Endothelial cell of hepatic sinusoid (primary cell): ENCODE measurements around the gene MNT.

Experiments used
- in situ Hi-C: cut with HindIII; loops from 2 replicates; pipeline ENCODE4 v1.10.0; 2017; ENCODE audit warnings: low sequenced_read_pairs

Gene MNT

GRCh38 chr17:2368359-2368758 is 32.5 kb downstream of the MNT start:
- in situ Hi-C loops: no loop called here

- in situ Hi-C loops: no loop called here
Measured at GRCh38 chr17:2366747-2367494, 33.9 kb downstream of the MNT start.

GRCh38 chr17:2365132-2365531 is 35.7 kb downstream of the MNT start:
- in situ Hi-C loops: no loop called here

DNA sequence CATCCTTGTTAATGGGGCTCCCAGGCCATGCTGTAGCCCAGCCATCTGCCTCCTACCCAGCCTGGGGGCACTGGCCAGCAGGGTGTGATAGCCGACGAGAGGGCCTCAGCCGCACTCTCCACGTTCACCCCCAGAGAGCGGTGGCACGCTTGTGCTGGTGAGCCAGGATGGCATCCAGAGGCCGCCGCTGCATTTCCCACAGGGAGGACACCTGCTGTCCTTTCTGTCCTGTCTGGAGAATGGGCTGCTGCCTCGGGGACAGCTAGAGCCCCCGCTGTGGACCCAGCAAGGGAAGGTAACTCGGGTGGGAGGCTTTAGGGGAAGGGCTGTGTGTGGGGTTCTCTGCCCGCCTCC is 36.1 kb downstream of the MNT start:
- in situ Hi-C loops: loop anchor here (5.0 kb wide), 1 partner anchor 53 kb away; no protein-coding TSS in a partner anchor

- in situ Hi-C loops: loop anchor here (5.0 kb wide), 1 partner anchor 53 kb away; no protein-coding TSS in a partner anchor
Measured at GRCh38 chr17:2363851-2364762, 36.8 kb downstream of the MNT start.

GRCh38 chr17:2363318-2363717 is 37.5 kb downstream of the MNT start:
- in situ Hi-C loops: loop anchor here (5.0 kb wide), 1 partner anchor 54 kb away; no protein-coding TSS in a partner anchor

DNA sequence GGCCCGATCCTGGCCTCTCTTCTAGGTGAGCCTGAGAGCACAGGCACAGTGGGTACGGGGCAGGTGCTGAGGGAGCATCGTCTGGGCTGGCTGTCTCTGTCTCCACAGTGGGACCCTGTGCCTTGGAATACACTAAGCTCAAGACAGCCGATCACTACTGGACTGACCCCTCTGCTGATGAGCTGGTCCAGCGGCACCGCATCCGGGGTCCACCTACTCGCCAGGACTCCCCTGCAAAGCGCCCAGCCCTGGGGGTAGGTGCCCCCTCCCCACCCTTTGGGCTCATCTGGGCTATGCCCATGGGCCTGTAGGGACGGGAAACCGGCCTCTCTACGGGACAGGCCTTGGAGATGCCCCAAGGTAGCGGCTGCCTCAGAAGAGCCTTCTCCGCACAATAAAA is 38.0 kb downstream of the MNT start:
- in situ Hi-C loops: loop anchor here (5.0 kb wide), 1 partner anchor 54 kb away; no protein-coding TSS in a partner anchor

- in situ Hi-C loops: loop anchor here (5.0 kb wide), 1 partner anchor 55 kb away; no protein-coding TSS in a partner anchor
Measured at GRCh38 chr17:2362416-2362815, 38.4 kb downstream of the MNT start.

DNA sequence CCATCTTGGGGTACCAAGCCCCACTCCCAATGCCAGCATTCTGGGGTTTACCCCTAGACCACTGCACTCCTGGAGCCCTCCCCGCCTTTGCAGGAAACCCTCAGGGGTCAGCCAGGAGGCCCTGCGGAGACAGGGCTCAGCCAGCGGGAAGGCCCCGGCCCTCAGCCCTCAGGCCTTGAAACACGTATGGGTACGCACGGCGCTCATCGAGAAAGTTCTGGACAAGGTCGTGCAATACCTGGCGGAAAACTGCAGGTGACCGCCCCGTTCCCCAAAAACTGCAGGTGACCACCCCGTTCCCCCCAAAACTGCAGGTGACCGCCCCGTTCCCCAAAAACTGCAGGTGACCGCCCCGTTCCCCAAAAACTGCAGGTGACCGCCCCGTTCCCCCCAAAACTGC is 38.8 kb downstream of the MNT start:
- in situ Hi-C loops: loop anchor here (5.0 kb wide), 1 partner anchor 55 kb away; no protein-coding TSS in a partner anchor

GRCh38 chr17:2361010-2361760 is 39.7 kb downstream of the MNT start:
- in situ Hi-C loops: loop anchor here (5.0 kb wide), 1 partner anchor 56 kb away; no protein-coding TSS in a partner anchor

GRCh38 chr17:2357931-2358434 is 42.9 kb downstream of the MNT start:
- in situ Hi-C loops: no loop called here

- in situ Hi-C loops: no loop called here
Measured at GRCh38 chr17:2357237-2357636, 43.6 kb downstream of the MNT start.

DNA sequence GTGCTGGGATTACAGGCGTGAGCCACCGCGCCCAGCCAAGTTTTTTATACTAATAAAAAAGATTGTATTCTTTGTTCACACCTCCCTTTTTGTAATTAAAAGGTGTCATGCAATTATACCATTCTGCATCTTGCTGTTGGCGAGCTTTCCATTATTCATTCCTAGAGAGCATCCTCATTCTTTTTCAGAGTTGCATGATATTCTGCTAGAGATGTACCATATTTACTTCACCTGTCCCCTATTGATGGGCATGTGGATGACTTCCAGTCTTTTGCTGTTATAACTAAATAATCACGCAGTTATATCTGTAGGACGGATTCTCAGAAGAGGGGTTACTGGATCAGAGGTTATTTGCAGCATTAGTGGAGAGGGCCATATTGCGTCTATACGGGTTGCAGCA is 46.5 kb downstream of the MNT start:
- in situ Hi-C loops: no loop called here

DNA sequence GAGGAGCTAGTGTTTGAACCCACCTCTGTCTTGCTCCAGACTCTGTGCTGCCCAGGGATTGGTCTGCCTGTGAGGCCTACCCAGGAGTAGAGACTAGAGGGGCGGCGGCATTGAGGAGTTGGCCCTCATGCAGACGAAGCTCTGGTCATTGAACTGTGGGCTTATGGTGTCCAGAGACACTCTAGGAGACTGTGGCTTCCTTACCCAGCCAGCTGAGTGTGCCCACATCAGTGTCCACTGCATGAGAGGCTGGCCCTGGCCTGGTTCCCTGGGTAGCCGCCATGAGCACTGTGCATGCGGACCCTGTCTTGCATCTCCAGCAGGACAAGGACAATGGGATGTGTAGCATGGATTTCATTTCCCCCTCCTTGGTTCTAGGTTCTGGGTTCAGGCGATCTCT is 49.6 kb downstream of the MNT start:
- in situ Hi-C loops: no loop called here

DNA sequence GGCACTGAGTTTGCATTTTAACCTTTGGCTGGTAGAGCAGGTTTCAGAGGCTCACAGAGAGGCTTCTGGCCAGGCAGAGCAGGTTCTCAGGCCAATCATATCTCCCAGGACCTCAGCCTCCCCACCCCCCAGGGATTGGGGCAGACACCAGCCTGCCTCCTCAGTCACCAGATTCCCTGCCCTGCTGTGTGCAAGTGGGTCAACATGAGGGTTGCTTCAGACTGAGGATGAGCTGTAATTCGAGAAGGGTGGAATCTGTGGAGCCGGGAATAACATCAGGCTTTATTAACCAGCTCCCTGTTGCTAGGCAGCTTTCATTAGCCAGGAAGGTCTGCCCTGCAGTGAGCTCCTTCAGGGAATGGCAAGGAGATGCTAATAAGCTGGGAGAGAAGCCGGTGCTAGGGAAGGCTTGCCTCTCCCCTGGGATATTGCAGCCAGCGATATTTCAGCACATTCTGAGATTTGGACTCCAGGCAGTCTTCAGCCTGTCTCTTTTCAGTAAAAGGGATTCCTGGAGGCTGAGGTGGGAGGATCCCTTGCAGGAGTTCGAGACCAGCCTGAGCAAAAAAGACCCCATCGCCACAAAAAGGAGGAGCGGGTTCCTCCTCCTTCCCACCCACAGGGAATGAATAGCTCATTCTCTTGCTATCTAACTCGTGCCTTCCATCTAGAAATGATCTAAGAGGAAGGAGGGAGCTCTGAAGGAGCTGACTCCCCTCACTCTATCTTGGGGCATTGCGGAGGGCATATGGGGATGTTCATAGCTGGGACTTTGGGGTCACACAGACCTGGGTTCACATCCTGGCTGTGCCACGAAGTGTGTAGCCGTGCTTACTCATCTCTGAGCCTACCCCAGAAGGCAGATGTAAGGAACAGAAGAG is 52.8 kb downstream of the MNT start:
- in situ Hi-C loops: no loop called here

DNA sequence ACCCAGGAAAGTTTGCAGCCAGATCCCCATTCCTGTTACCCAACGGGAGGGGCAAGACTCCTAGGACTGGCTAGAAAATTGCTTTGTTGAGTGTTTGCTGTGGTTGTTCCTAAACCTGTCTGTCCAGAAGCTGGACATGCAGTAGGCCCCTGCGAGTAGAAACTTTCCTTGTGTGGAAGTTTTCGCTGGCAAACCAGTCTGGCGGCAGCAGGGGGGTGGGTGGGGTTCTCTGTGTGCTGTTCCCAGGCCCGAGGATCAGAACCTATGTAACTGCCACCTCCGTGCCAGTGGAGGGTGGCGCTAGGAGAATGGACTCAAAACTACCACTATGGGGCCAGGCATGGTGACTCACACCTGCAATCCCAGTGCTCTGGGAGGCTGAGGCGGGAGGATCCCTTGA is 54.4 kb downstream of the MNT start:
- in situ Hi-C loops: no loop called here

- in situ Hi-C loops: no loop called here
Measured at GRCh38 chr17:2344528-2344927, 56.3 kb downstream of the MNT start.

GRCh38 chr17:2343421-2343820 is 57.4 kb downstream of the MNT start:
- in situ Hi-C loops: no loop called here

GRCh38 chr17:2338315-2338657 is 62.6 kb downstream of the MNT start:
- in situ Hi-C loops: no loop called here
